Chondrocyte (in vitro differentiated cells): ENCODE measurements around the gene UBE2M. TPM values are rescaled to one million over a fixed set of nuclear protein-coding genes. Genes with fewer than 3 reads are reported as not detected.

Source experiments
- DNase-seq: peaks from one replicate; pipeline ENCODE4 v3.0.0; 2021; ENCODE audit warnings: mixed read lengths, low spot score
- H3K27ac Mint-ChIP-seq: one replicate; pipeline ENCODE4 v1.8.0; 2021; ENCODE audit warnings: mild to moderate bottlenecking, moderate library complexity, mixed read lengths; ENCODE audit not compliant: unreplicated experiment
- H3K27me3 Mint-ChIP-seq: 2 replicates; pipeline ENCODE4 v1.8.0; 2021; ENCODE audit warnings: low read depth, mixed read lengths
- H3K36me3 Mint-ChIP-seq: 2 replicates; pipeline ENCODE4 v1.8.0; 2021; ENCODE audit warnings: low read depth, mixed read lengths
- H3K4me1 Mint-ChIP-seq: 2 replicates; pipeline ENCODE4 v1.8.0; 2021; ENCODE audit warnings: low read depth, mild to moderate bottlenecking, mixed read lengths
- H3K4me3 Mint-ChIP-seq: one replicate; pipeline ENCODE4 v1.8.0; 2021; ENCODE audit warnings: mild to moderate bottlenecking, moderate library complexity, mixed read lengths; ENCODE audit not compliant: unreplicated experiment
- H3K9me3 Mint-ChIP-seq: 2 replicates; pipeline ENCODE4 v1.8.0; 2021; ENCODE audit warnings: low read depth, mixed read lengths
- CTCF ChIP-seq: fragments of 200-600 bp; sonication (generic); IDR thresholded peaks from 2 replicates; pipeline ENCODE4 v1.5.0; 2021; ENCODE audit warnings: antibody characterized with exemption, mild to moderate bottlenecking, moderate library complexity
- total RNA-seq: library from RNA; stranded (reverse); gene quantifications from 3 replicates; pipeline ENCODE4 v1.2.1, GENCODE V29; 2021

UBE2M gene
- total RNA-seq, 1 donor from 2014 or later: 70.3 TPM

GRCh38 chr19:58559275-58560006, 1.0 kb upstream of the UBE2M start:
- no peaks in the 10 kb centered on the region for H3K27me3 Mint-ChIP-seq
- H3K36me3 Mint-ChIP-seq: peaks cover 13% of the 10 kb centered on the region
- no peak for TF ChIP-seq CTCF
- peaks cover 42% of the 10 kb centered on the region for H3K4me1 Mint-ChIP-seq
- no peaks in the 10 kb centered on the region for H3K9me3 Mint-ChIP-seq
- DNase-seq: peak; percentile 97
- H3K27ac Mint-ChIP-seq: peak overlapping the region; percentile 98
- H3K4me3 Mint-ChIP-seq: peak overlapping the region; percentile 96

GRCh38 chr19:58558623-58559274, 338 bp upstream of the UBE2M start:
- peak overlapping the region; percentile 96 for H3K4me3 Mint-ChIP-seq
- H3K27ac Mint-ChIP-seq: peak overlapping the region; percentile 98
- DNase-seq: peak; percentile 99
- peaks cover 49% of the 10 kb centered on the region for H3K4me1 Mint-ChIP-seq
- peaks cover 14% of the 10 kb centered on the region for H3K36me3 Mint-ChIP-seq
- TF ChIP-seq CTCF: no peak
- no peaks in the 10 kb centered on the region for H3K27me3 Mint-ChIP-seq
- no peaks in the 10 kb centered on the region for H3K9me3 Mint-ChIP-seq

- TF ChIP-seq CTCF: no peak
- no peaks in the 10 kb centered on the region for H3K9me3 Mint-ChIP-seq
- DNase-seq: peak; percentile 64
- H3K4me3 Mint-ChIP-seq: peak overlapping the region; percentile 96
- H3K36me3 Mint-ChIP-seq: peaks cover 20% of the 10 kb centered on the region
- no peaks in the 10 kb centered on the region for H3K27me3 Mint-ChIP-seq
- H3K27ac Mint-ChIP-seq: peak overlapping the region; percentile 93
- H3K4me1 Mint-ChIP-seq: peaks cover 53% of the 10 kb centered on the region
Measured at GRCh38 chr19:58557221-58558065, 968 bp downstream of the UBE2M start.

- no peaks in the 10 kb centered on the region for H3K27me3 Mint-ChIP-seq
- H3K4me3 Mint-ChIP-seq: peak overlapping the region; percentile 96
- no peak for TF ChIP-seq CTCF
- H3K27ac Mint-ChIP-seq: peak overlapping the region; percentile 93
- peaks cover 53% of the 10 kb centered on the region for H3K4me1 Mint-ChIP-seq
- H3K36me3 Mint-ChIP-seq: peaks cover 24% of the 10 kb centered on the region
- H3K9me3 Mint-ChIP-seq: no peaks in the 10 kb centered on the region
- DNase-seq: peak; percentile 26
Measured at GRCh38 chr19:58556622-58557220, 1.7 kb downstream of the UBE2M start.
